GM18951 (cell line): ENCODE data around the gene KCNJ18.
"Not testable (repeated sequence)": the region's sequence is repeated elsewhere in the genome, so short reads cannot be mapped to it uniquely, and the experiment has no call there.

Experiments
- in situ Hi-C: fragments of 300-500 bp; cut with MboI; formaldehyde crosslinking; loops from one replicate; pipeline ENCODE4 v1.12.0; 2022; ENCODE audit warnings: low sequenced_read_pairs, mixed read lengths, inconsistent platforms; ENCODE audit not compliant: unreplicated experiment

Gene KCNJ18

DNA sequence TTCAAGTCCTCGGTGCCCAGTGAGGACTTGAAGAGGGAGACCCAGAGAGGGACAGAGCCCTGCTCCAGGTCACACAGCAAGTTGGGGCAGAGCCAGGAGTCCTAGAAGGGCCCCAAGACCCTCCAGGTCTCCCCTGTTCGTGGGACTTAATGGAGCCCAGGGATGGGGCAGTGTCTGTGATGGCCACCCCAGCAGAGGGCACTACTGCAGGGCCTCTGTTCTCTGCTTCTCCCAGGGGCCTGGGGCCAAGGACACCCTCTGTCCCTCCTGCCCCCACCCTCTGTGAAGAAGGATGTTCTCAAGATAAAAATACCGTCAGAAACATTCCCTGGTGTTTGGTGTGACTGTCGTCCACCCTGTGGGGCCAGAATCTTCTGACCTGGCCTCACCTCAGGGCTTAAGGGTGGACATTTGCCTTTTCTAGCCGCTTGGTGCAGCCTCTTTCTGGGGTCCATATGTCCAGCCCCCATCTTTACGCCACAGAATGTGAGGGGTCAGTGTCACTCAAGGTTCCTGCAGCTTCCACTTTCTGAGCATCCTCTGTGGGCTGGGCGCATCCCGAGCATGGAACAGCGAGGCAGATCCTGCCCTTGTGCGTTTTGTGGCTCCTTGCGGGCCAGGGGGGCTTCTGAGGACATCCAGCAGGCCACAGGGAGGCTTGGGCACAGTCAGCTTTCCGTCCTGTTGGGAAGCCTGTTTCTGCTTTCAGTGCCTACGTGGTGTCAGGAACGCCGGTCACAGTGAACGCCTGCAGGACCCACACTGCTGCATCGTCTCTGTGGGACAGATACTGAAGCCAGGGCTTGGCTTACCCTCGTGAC is at the start of gene KCNJ18:
Gene KCNJ18 (plus strand): TSS at position 641 of the 821 bp plus-strand sequence. CDS start 10,264 bp downstream, outside the sequence.
- in situ Hi-C loops = not testable (repeated sequence)

DNA sequence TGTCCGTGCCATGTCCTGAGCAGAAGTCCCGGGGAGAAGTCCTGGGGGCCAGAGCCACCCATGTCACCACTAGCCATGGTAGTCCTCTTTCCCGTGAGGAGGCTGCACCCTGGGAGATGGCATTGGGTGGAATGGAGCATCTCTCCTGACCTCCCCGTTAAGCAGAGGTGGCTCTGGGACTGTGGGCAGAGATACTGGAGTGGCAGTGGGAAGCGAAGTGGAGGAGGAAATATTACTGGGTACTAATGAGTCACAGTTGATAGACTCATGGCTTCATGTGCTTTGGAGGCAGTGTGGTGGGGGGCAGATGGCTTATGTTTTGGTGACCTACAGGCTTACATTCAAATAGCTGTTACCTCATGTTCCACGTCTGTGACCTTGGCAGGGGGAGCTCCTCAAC is 44.2 kb upstream of the KCNJ18 start:
- in situ Hi-C loops = not testable (repeated sequence)

DNA sequence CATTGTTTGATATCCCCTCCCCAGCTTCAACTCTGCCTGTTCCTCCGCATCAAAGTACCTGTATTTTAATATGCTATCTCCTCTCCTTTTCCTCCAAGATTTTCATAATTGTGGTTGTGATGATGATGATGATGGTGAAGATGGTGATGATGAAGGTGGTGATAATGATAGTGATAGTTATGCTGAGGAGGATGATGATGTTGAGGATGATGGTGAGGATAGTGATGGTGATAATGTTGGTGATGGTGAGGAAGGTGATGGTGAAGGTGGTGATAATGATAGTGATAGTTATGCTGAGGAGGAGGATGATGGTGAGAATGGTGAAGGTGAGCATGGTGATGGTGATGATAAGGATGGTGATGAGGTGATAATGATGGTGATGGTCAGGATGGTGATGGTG is 42.3 kb upstream of the KCNJ18 start:
- in situ Hi-C loops = not testable (repeated sequence)

DNA sequence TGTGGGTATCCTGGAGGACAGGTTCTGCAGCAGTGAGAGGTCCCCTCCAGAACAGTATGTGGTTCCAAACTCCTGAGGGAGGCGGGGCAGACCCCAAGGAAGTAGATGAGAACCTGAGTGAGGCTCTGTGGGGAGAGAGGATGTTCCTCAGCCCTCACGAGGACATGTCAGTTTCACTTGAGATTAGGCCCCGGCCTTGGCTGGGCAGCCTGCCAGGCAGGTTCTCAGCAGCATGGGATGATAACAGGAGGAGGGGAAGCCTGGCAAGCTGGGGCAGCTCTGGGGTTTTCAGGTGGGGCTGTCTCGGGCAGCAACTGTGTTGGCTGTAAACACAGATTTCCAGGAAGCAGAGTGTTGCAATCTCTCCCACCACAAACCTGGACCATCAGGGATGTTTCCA is 40.3 kb upstream of the KCNJ18 start:
- in situ Hi-C loops = not testable (repeated sequence)

DNA sequence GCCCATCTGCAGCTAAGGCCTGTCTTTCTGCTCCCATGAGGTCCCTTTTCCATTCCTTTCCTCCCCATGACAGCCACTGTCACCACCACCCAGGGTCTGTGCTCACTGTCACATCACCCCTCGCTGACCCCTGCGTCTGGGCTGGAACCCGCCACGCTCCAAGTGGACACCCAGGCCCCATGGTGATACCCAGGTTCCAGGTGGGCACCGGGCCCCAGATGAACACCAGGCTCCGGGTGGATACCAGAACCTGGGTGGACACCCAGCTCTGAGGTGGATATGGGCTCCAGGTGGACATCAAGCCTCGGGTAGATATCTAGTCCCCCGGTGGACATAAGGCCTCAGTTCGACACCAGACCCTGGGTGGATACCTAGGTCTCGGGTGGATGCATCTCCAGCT is 39.1 kb upstream of the KCNJ18 start:
- in situ Hi-C loops = not testable (repeated sequence)

DNA sequence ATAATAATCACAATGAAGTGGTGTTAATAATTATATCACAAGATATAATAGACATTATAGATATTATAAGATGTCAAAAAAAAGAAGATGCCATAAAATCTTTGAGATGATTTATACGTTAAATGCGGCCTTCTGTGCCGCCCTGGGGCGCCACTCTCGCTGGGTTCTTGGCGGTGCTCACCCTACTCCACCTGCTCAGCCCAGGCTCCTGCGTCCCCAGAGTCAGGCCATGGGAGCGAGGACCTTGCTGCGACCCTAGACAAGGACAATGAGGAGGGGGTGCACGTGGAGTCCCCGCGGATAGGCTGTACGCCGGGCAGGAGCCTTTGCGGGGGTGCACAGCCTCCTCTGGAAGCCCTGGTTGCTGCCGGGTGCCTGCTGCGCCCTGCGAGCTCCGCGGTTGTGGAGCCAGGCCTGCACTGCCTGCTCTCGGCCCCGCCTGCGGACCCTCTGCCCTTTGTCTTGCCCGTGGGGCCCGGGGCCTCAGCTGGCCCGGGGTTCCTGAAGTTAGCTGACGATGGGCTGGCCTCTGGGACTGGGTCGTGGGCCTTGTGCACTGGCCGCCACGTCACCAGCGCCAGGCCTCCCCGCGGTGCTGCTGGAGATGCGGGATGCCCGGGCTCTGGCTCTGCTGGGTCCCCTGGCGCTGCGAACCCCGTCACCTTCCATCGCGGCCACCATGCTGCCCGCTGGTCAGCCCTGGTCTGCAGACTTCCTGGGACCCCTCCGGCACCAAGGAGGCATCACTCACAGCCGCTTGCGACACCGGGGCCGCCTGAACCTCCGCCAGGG is 35.6 kb upstream of the KCNJ18 start:
- in situ Hi-C loops = not testable (repeated sequence)

DNA sequence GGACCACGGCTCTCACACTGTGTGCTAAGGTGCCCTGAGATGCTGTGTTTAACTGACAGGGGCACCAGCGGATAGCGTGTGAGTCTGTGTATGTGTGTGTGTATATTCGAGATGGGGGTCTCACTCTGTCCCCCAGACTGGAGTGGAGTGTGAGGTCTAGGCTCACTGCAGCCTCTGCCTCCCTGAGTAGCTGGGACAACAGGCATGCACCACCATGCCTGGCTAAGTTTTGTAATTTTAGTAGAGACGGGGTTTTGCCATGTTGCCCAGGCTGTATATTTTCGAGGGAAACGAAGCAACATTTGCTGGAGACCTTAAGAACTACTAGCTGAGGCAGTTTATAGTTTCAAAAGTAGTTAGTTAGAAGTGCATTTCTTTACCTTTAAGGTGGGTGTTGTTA is 32.7 kb upstream of the KCNJ18 start:
- in situ Hi-C loops = not testable (repeated sequence)

DNA sequence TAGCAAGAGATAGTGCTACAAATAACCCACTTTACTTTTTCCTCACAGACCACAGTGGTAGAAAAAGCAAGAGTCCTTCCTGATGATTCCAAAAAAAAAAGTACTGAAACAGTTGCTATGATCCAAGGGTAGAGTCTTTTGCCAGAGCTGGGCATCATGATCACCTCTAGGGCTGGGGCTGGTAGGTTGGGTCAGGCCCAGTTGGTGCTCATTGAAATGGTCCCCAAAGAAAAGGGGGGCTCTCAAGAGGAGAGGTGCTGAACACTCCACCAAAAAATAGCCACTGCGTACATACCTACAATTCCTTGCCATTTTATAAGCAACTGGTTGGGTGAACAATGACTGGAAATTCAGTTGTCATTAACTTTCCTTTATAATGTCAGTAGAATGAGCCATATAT is 30.9 kb upstream of the KCNJ18 start:
- in situ Hi-C loops = not testable (repeated sequence)

DNA sequence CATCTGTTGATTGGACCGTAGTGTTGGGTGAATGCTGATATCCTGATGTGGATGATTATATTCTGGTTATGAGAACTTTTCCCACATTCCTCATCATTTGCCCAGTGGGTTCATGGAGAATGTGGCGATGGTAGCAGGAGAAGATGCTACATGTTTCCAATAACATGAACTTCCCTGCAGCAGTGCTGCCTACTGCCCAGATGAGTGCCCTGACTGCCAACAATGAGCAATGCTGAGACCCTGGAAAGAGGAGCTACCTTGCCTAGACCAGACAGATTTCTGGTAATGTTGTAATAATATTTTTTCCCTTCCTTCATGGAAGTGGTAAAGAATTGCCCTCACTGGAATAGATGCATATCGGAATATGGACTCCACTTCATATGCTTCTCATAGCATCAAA is 29.2 kb upstream of the KCNJ18 start:
- in situ Hi-C loops = not testable (repeated sequence)

DNA sequence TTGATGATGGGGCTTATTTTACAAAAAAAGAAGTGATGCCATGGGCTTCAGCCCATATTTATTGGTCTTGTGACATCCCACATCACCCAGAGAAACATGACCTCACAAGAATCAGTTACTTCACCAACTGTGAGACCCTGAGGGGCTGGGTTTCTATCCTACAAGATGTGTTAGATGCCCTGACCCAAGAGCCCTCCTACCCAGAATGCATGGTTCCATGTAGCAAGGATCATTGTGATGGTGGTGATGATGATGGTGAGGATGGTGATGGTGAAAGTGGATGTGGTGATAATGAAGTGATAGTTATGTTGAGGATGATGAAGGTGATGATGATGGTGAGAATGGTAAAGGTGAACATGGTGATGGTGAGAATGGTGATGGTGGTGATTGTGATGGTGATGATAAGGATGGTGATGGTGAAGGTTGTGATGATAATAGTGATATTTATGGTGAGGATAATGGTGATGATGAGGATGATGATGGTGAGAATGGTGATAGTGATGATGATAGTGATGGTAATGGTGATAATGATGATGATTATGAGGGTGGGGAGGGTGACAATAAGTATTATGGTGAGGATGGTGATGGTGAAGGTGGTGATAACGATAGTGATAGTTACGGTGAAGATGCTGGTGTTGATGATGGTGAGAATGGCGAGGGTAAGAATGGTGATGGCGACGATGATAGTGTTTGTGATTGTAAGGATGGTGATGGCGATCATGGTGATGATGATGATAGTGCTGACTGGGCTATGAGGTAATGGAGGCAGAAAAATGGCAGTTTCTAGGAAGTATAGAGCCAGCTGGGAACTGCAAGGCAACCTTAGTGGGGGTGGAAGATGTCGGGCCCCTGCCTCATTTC is 28.5 kb upstream of the KCNJ18 start:
- in situ Hi-C loops = not testable (repeated sequence)

DNA sequence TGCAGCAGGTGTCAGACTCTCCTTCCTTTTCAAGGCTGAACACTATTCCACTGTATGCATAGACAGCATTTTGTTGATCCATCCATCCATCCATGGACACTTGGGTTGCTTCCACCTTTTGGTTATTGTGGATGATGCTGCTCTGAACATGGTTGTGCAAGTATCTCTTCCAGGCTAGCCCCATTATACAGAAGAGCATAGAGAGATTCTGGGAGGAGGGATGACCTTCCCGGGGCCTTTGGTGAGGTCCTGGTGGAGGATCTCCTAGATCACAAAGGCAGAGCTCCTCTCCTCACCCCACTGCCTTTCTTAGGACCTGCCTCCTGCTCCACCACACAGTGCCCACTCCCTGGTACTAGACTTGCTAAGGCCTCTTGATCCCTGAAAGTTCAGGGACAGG is 27.2 kb upstream of the KCNJ18 start:
- in situ Hi-C loops = not testable (repeated sequence)

DNA sequence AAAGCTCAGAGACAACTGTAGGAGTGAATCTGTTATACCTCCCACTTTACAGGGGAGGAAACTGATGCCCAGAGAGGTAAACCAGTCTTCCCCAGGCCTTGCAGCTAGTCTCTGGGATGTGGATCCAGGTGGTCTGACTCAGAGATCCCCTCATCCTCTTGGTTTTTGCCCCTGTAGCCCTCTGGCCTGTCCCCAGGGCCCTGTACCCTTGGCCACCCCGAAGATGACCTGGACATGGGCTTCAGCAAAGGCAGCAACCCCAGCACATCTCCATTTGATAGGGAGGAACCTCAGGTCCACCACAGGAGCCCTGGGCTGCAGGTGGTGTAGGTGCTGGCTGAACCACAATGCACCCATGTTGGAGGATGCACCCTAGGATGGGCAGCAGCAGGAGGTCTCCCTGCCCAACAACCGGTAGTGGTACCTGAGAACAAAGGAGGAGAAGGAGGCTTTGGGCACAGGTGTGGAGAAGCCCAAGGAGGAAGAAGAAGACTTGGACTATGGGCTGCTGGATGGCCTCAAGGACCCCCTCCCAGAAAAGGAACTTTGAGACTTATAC is 26.3 kb upstream of the KCNJ18 start:
- in situ Hi-C loops = not testable (repeated sequence)

DNA sequence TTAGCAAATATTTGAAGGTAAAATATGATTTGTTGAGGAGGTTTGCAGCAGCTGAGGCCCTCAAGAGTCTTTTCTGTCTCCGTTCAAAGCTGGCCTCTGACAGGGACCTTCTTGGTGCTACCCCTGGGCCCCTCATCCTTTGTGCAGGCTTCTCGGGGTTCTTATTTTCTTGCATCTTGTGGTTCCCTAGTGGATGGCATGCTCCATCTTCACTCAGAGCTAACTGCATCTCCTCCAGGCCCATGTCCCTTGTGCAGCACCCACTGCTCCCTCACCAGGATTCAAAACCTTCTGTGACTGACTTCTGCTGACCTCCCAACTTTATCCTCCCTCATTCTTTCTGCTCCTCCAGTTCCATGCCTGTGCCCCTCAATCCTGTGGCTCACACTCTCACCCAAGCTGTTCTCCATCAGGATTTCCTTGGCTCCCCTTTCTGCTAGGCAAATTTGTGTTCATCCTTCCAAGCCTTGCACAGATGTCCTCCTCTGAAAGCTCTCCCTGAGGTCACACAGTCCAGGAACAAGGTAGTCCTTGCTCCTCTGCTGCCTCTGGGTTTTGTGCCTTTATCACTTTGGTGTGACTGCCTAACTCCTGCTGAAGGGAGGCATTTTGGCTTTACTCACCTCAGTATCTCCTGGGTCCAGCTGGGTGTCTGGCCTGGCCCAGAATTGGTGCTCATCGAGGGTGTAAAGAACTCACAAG is 25.5 kb upstream of the KCNJ18 start:
- in situ Hi-C loops = not testable (repeated sequence)

DNA sequence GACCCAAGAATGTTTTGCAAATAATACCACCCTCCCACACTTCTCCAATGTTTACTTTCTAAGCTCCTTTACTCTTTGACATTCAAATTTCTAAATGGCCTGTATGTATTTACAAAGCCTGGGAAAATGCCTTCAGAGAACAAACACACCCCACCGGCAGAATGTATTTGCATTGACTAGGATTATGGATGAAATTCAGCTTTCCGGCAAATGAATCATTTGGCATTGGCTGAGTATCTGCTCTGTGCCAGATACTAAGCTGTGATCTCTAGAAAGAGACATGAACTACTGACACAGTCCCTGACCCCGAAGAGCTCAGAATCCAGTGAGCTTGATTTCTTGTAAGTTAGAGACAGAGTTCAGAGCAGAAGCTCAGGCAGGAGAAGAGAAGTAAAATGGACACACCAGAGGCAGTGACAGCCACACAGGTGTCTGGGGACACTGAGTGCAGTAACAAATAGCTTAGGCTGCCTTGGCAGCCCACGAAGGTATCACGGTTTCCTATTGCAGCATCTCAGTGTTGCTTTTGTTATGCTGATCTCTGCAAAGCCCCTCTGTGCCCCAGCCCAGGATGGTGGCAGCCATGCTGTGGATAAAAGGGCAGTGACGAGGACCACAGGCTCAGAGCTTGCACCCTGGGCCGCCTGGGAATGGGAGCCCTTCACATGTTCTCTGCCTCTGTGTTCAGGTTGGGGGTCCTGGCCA is 24.8 kb upstream of the KCNJ18 start:
- in situ Hi-C loops = not testable (repeated sequence)

DNA sequence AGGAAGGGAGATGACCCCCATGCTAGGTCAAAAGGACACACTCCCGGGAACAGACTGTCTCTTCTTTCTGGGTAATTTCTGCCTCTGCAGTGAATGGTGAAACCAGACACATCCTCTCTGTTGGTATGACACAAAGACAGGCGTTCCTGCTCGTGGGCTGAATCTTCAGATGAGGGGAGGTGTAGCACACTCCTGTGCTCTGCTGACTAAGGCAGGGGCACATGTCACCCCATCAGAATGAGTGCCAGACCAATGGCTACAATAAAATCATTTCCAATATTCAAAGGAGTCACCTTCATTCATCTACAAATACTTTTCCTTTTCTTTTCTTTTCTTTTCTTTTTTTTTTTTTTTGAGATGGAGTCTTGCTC is 24.2 kb upstream of the KCNJ18 start:
- in situ Hi-C loops = not testable (repeated sequence)

DNA sequence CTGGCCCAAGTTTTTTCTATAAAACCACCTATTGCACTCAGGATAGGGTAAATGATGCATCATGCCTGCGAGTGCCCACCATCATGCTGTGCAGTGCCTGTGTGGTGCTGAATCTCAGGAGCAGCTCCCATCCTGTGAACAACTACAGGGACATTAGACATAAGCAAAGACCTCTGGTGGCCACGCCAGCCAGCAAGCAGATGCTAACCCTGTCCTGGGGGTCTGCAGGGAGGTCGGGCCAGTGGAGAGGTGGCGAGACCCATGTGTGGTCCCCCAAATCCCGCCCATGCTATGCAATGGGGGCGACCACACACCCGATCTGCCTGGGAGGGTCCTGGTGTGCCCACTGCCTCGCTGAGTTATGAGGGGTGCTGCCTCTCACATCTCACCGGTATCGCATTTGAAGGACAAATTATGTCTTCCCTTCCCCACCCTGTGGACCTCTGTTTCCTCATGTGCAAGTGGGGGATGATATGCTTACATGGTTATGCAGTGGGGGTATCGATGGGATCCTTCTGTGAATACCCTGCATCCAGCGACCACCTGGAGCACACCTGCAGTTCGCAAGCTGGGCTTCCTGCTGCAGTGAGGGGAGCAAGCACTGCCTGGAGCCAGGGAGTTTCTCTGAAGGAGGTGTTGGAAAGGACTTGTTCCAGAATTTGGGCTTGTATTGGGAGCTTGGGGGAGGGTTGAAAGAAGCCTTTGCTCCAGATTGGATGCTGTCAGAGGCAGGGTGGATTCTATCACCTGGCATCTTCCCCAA is 23.4 kb upstream of the KCNJ18 start:
- in situ Hi-C loops = not testable (repeated sequence)

DNA sequence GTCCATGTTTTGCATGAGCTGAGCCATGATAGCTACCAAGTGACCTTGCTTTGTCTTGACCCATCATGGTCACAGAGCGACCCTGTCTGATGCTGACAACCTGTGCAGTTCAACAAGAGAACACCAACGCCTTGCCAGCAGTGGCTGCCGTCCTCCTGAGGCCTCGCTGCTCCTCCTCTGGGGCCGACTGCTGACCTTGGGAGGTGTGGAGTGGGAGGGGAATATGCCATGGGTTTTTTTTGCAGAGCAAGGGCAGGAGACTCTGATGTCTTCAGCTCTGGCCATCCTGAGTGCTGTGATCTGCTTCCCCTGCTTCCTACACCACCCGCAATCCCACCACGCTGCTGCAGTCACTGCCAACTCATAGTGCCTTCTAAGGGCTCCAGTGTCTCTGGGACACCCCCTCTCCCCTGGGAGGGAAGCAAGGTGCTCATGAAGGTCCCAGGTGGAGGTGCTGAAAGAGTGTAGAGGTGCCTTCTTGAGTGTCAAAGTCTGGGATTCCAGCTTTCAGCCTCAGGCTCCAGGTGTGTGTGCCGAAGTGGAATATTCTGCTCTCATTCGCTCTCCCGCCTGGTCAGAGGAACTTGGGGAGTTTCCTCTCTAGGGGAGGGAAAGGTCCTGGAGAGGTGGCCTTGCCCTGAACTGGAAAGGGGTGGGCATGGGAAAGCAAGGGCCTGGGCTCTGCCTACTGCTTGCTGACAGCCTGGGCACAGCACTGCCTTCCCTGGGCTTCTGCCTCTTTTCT is 22.5 kb upstream of the KCNJ18 start:
- in situ Hi-C loops = not testable (repeated sequence)
